Heart left ventricle (tissue), 13 donors: ENCODE results near the gene UMODL1.

Source experiments
- CTCF ChIP-seq, 12 donors: fragments of 200-600 bp; sonication (generic) in 4 of 12; IDR thresholded peaks; one replicate each; pipeline versions ENCODE4 v1.5.0 to v1.8.0; 2018 to 2022; ENCODE audit warnings: antibody characterized with exemption in 12 of 12, mild to moderate bottlenecking in 5 of 12
- POLR2A ChIP-seq, 2 donors: fragments of 450-650 bp; IDR thresholded peaks; one replicate each; pipeline ENCODE4 v1.6.1; 2017; ENCODE audit warnings: antibody characterized with exemption in 2 of 2, mild to moderate bottlenecking in 2 of 2, moderate library complexity in 2 of 2
- donor health status: ischemic (EF 13 %, LVEDD 7.1; RV severe dilation, severe dysfunction).
- donor health status: DM: no; HTN: yes; CAD: no.
- donor health status: DM: no; HTN: no; CAD: no.
- donor health status: ischemic (EF 25% LVEDD 6.9; RV normal size, moderate dysfunction).
- donor health status: ischemic (EF 25% LVEDD 5.7; RV mildly dilated, moderate dysfunction).
- donor health status: ischemic (EF 35%, LVEDD 5.7; RV mildly dilated, moderate dysfunction).
- donor health status: nonischemic (EF 11% LVEDD 7.7; RV severe dilation, severe dysfunction).
- donor health status: DM: yes; HTN: yes; CAD: no.
- donor health status: PGD.
- donor health status: ischemic (EF 29% LVEDD 5.4; RV normal size, mild dysfunction).
- donor health status: nonischemic (EF 23%, LVEDD 6.1; RV moderate dilation, normal function).

DNA sequence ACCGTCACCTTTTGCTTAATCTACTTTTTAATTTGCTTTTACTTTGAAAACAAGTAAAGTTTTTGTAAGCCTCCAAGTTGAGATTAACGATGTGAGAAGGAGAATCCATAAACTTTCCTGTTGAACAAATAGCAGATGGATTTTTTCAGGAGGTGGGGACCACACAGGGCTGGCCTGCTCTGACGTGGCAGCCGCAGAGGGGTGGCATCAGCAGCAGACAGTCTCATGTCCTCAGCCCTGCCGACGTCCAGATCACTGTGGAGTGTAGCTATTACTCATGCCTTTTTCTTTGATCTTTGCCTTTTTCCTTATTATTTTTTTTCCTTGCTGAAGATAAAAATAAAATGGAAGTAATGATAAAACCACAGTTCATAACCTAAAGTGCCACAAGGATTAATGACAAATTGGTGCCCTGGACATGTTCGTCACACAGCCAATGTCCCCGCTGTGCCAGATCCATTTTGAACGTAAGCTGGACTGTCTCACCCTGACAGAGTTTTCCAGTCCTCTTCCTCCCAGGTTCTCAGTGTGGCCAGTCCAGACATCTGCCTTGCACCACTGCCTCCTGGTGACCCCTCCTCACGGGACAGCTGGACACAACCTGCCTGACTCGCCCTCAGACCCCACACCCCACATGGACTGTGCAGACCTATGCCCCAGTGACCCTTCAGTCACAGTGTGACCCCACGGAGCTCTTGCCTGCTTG, 45.6 kb upstream of the UMODL1 start:
- TF ChIP-seq CTCF (IDR thresholded peaks at IDR 0.05) (no peak), POLR2A (IDR thresholded peaks at IDR 0.05) (no peak)
